ENCODE results near the gene MMEL1. TPM values are rescaled to one million over a fixed set of nuclear protein-coding genes. Genes with fewer than 3 reads are reported as not detected.
A peak's percentile ranks its signal among the peaks of the same experiment; 100 is the strongest.

The MMEL1 gene
- total and polyA plus RNA-seq, 2 of the 13 experiments (the other 11 are each of a cell fraction or from before 2014, with no cell fraction given), result 0.48 TPM; not detected in 1

GRCh38 chr1:2556678-2557481 lies 75.9 kb downstream of the MMEL1 start (continued):
- no peak; the same call in 1 of the 2 replicates for TF ChIP-seq AFF4 (CRISPR knock-in tag; IDR thresholded peaks at IDR 0.05)
- peak; percentile 52; the same call in 1 of the 2 replicates for TF ChIP-seq ZSCAN31 (CRISPR knock-in tag; IDR thresholded peaks at IDR 0.05; ENCODE audit: low read depth)
- TF ChIP-seq PPARG (CRISPR knock-in tag; conservative IDR thresholded peaks at IDR 0.05), result no peak
- no peak for TF ChIP-seq ZNF577 (CRISPR knock-in tag; IDR thresholded peaks at IDR 0.05; ENCODE audit: borderline replicate concordance, low read depth)
- no peak for TF ChIP-seq ZNF704 (CRISPR knock-in tag; IDR thresholded peaks at IDR 0.05; ENCODE audit: borderline replicate concordance)
- TF ChIP-seq ZBTB7A (CRISPR knock-in tag; IDR thresholded peaks at IDR 0.05), result peak; percentile 79; the same call in 1 of the 2 replicates
- TF ChIP-seq KMT2A (CRISPR knock-in tag; IDR thresholded peaks at IDR 0.05), result no peak
- TF ChIP-seq CHCHD3 (CRISPR knock-in tag; IDR thresholded peaks at IDR 0.05), result no peak
- no peak for TF ChIP-seq EEA1 (CRISPR knock-in tag; IDR thresholded peaks at IDR 0.05; ENCODE audit: borderline replicate concordance)
- no peak for TF ChIP-seq ZNF576 (CRISPR knock-in tag; IDR thresholded peaks at IDR 0.05)
- TF ChIP-seq ZNF10 (CRISPR knock-in tag; IDR thresholded peaks at IDR 0.05; ENCODE audit: borderline replicate concordance, low read depth), result no peak
- no peak for TF ChIP-seq MAF1 (CRISPR knock-in tag; IDR thresholded peaks at IDR 0.05; ENCODE audit: borderline replicate concordance)
- TF ChIP-seq TP53 (CRISPR knock-in tag; conservative IDR thresholded peaks at IDR 0.05), result no peak
- no peak for TF ChIP-seq ZBTB14 (CRISPR knock-in tag; IDR thresholded peaks at IDR 0.05)
- 0 out of 2 replicates have a peak, but pooled peaks have one; percentile 79 for TF ChIP-seq ZNF136 (CRISPR knock-in tag; IDR thresholded peaks at IDR 0.05; ENCODE audit: low read depth)
- 0 out of 2 replicates have a peak, but pooled peaks have one; percentile 9 for TF ChIP-seq ZFYVE20 (CRISPR knock-in tag; IDR thresholded peaks at IDR 0.05; ENCODE audit: borderline replicate concordance, low read depth)
- no peak for TF ChIP-seq ZNF274 (CRISPR knock-in tag; IDR thresholded peaks at IDR 0.05)
- TF ChIP-seq HOXA5 (CRISPR knock-in tag; IDR thresholded peaks at IDR 0.05), result 0 out of 2 replicates have a peak, but pooled peaks have one; percentile 42
- TF ChIP-seq ZMYM2 (CRISPR knock-in tag; IDR thresholded peaks at IDR 0.05), result 0 out of 2 replicates have a peak, but pooled peaks have one; percentile 17

Data from HepG2 (cell line).